ENCODE data around the gene MADD. TPM values are rescaled to one million over a fixed set of nuclear protein-coding genes. Genes with fewer than 3 reads are reported as not detected.
"Not testable (repeated sequence)": the region's sequence is repeated elsewhere in the genome, so short reads cannot be mapped to it uniquely, and the experiment has no call there.

Gene MADD
- total RNA-seq, 1 donor, result 23.7 TPM

GRCh38 chr11:47308050-47308823, 38.3 kb downstream of the MADD start:
- TF ChIP-seq CTCF (IDR thresholded peaks at IDR 0.05; ENCODE audit: insufficient read depth, low read length), result no peak
- no peak overlapping the region for H3K4me3 ChIP-seq (ENCODE audit: low read depth, low read length)
- DNase-seq (ENCODE audit: low read depth), result no peak

GRCh38 chr11:47314992-47315391, 45.1 kb downstream of the MADD start:
- no peak for DNase-seq (ENCODE audit: low read depth)
- H3K4me3 ChIP-seq (ENCODE audit: low read depth, low read length), result no peak overlapping the region
- TF ChIP-seq CTCF (IDR thresholded peaks at IDR 0.05; ENCODE audit: insufficient read depth, low read length), result no peak

GRCh38 chr11:47316501-47316900, 46.6 kb downstream of the MADD start:
- H3K4me3 ChIP-seq (ENCODE audit: low read depth, low read length); DNase-seq (ENCODE audit: low read depth): not testable (repeated sequence)

- no peak for TF ChIP-seq CTCF (IDR thresholded peaks at IDR 0.05; ENCODE audit: insufficient read depth, low read length)
- H3K4me3 ChIP-seq (ENCODE audit: low read depth, low read length), result no peak overlapping the region
- no peak for DNase-seq (ENCODE audit: low read depth)
Observed at GRCh38 chr11:47317064-47317828, 47.3 kb downstream of the MADD start.

GRCh38 chr11:47318166-47318565, 48.2 kb downstream of the MADD start:
- no peak for TF ChIP-seq CTCF (IDR thresholded peaks at IDR 0.05; ENCODE audit: insufficient read depth, low read length)
- DNase-seq (ENCODE audit: low read depth), result no peak
- H3K4me3 ChIP-seq (ENCODE audit: low read depth, low read length), result no peak overlapping the region

GRCh38 chr11:47324520-47324919, 54.6 kb downstream of the MADD start:
- no peak for DNase-seq (ENCODE audit: low read depth)
- TF ChIP-seq CTCF (IDR thresholded peaks at IDR 0.05; ENCODE audit: insufficient read depth, low read length), result no peak
- no peak overlapping the region for H3K4me3 ChIP-seq (ENCODE audit: low read depth, low read length)

GRCh38 chr11:47325271-47326041, 55.5 kb downstream of the MADD start:
- H3K4me3 ChIP-seq (ENCODE audit: low read depth, low read length), result no peak overlapping the region
- no peak for TF ChIP-seq CTCF (IDR thresholded peaks at IDR 0.05; ENCODE audit: insufficient read depth, low read length)
- DNase-seq (ENCODE audit: low read depth), result no peak
